AG04449 (cell line): ENCODE data around the gene LINC01488.
A peak's percentile ranks its signal among the peaks of the same experiment; 100 is the strongest.

Experiments used
- CTCF ChIA-PET: fragments of 350-600 bp; formaldehyde crosslinking; extraction: SDS; loops from one replicate; lab custom pipeline; 2021; ENCODE audit warnings: antibody characterized with exemption; lab: Yijun Ruan, JAX
- POLR2A ChIA-PET: fragments of 400-600, 350-600 bp; formaldehyde crosslinking; extraction: SDS; loops from one replicate; lab custom pipeline; 2020; ENCODE audit warnings: antibody characterized with exemption, inconsistent platforms; lab: Yijun Ruan, JAX
- DNase-seq: peaks from one replicate; pipeline ENCODE4 v3.0.0-alpha.2; 2010; ENCODE audit warnings: low read depth, low spot score
- H3K4me3 ChIP-seq: 2 replicates; pipeline ENCODE4 v1.5.1; 2011; ENCODE audit warnings: low read depth, mild to moderate bottlenecking, control low read depth, low read length
- CTCF ChIP-seq: IDR thresholded peaks from one replicate; pipeline ENCODE4 v1.5.1; 2011; ENCODE audit warnings: mild to moderate bottlenecking, moderate library complexity, low read length, control low read depth, inconsistent platforms; ENCODE audit not compliant: insufficient read depth; ENCODE audit errors: missing control alignments

LINC01488 gene

GRCh38 chr11:69497221-69497787 lies 15.8 kb downstream of the LINC01488 start:
- peak; percentile 67 for DNase-seq
- TF ChIP-seq CTCF: no peak

DNA sequence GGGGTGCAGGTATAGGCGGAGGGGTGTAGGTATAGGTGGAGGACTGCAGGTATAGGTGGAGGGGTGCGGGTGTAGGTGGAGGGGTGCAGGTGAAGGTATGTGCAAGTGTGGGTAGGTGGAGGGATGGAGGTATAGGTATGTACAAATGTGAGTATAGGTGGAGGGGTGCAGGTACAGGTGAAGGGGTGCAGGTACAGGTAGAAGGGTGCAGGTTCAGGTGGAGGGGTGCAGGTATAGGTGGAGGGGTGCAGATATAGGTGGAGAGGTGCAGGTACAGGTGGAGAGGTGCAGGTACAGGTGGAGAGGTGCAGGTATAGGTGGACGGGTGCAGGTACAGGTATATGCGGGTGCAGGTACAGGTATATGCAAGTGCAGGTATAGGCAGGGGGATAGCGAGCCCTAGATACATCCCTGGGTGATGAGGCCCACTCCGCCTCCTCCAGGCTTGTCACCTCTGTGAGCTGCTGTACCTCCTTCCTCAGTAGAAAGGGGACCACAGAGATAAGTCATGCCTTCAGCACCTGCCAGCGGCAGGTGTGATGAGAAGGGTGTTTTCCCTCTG lies 17.2 kb downstream of the LINC01488 start:
- no peak for TF ChIP-seq CTCF
- no peak for DNase-seq
- POLR2A ChIA-PET: no interaction called here
- no peak overlapping the region for H3K4me3 ChIP-seq
- CTCF ChIA-PET: no interaction called here

More at GRCh38 chr11:69497221-69497787, 15.8 kb downstream of the LINC01488 start:
- CTCF ChIA-PET: no interaction called here
- H3K4me3 ChIP-seq: no peak overlapping the region
- POLR2A ChIA-PET: interaction anchor here (1.0 to 1.6 kb wide), 7 partner anchors 17 to 374 kb away, joined by 3 to 5 read pairs (median 4); no protein-coding TSS in a partner anchor

DNA sequence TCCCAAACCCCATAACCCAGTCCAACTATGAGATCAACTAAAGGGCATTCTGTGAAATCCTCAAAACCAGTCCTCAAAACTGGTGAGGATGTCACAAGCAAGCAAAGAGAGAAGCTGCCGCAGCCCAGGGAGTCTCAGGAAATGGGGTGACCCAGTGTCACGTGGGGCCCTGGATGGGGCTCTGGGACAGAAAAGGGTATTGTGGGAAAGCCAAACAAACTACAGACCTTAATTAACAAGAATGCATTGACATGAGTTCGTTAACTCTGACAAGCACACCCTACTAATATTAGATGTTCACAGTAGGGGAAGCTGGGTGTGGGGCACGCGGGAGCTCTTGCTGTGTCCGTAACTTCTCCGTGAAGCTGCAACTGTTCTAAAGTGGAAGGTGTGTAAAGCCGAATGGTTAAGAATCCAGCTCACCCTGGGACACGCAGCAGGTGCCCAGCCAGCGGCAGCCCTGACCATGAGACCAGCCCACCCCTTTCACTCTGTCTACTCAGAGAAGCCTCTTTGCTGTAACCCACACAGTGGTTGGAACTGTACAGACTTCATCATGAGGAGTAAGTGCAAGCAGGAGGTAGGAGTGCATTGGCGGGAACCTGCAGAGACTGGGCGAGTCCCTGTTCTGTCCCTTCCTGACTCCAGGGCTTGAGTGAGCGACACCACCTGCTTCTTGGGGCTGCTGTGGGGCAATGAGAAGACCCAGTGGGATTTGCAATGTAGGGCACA lies 17.9 kb downstream of the LINC01488 start:
- CTCF ChIA-PET: no interaction called here
- no peak for DNase-seq
- POLR2A ChIA-PET: no interaction called here
- no peak overlapping the region for H3K4me3 ChIP-seq
- no peak for TF ChIP-seq CTCF

DNA sequence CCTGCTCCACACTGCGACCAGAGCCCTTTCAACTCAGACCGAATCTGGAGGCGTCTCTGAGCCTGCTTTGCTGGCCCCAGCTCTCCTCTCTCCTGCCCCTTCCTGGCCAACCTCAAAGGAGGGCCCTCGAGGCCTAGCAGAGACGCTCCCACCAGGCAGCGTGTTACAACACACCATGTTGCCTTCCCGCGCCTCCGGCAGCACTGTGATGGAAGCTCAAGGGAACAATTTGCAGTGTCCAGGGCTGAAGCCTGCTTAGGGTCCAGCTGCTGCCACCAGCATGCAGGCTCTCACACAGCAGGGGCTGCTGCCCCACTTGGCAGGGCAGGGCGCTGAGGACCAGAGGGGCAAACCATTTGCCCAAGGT lies 18.4 kb downstream of the LINC01488 start:
- ChIA-PET POLR2A (no interaction called here), CTCF (no interaction called here)
- no peak for TF ChIP-seq CTCF
- no peak for DNase-seq
- no peak overlapping the region for H3K4me3 ChIP-seq

DNA sequence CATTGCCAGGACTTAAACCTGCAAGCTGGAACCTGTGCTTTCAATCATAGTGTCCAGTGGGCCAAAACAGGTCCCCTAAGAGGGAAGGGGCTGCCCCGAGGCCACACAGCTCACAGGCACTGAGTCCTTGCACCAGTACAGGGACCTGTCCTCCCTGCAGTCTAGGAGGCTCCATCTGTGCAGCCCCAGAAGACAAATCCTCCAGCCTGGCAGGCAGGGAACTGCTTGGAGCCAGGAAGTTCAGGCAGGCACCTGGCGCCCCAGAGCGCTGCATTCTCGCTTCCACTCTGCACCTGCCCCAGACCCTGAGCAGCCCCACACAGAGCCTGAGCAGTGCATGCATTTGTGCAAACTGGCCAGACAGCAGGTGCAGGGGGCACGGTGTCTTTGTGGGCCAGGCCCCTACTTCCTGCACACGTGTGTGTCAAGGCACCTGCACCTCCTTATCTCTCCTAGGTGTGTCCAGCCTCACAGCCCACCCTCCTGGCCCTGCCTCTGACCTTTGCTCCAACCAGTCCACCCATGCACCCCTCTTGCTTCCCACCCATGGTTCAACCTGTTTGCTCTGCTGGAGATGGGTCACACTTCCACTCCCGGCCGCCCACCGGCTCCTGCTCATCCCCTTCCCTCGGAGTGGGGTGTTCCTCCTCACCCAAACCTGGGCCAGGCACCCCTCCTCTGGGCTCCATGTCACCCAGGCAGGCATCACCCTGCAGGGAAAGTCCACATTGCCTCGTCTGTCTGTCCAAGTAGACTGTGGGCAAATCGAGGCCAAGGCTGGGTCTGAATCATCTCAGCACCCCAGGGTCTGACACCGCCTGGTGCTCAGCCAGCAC lies 19.0 kb downstream of the LINC01488 start:
- POLR2A ChIA-PET: no interaction called here
- no peak for TF ChIP-seq CTCF
- no peak overlapping the region for H3K4me3 ChIP-seq
- no peak for DNase-seq
- CTCF ChIA-PET: no interaction called here

DNA sequence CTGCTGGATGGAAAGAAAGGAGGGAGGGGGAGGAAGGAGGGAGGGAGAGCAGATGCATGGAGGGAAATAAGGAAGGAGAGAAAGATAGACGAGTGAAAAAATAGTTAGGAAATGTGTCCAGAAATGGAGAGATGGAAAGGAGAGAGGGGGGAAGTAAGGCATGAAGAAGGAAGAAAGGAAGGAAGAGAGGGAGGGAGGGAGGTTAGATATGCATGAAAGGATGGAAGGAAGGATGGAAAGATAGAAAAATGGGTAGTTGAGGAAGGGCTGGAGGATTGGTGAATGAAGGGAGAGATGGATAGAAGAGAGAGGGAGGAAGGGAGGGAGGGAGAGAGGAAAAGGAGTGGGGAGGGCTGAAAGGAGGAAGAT lies 19.6 kb downstream of the LINC01488 start:
- ChIA-PET POLR2A (no interaction called here), CTCF (no interaction called here)
- H3K4me3 ChIP-seq: no peak overlapping the region
- no peak for DNase-seq
- no peak for TF ChIP-seq CTCF
